GM21447 (cell line): ENCODE data around the gene DUSP28.

ENCODE experiments used
- ATAC-seq: cut with Tn5 transposase; IDR thresholded peaks from one replicate; pipeline ENCODE4 v1.9.1; 2021; ENCODE audit not compliant: unreplicated experiment

Gene DUSP28

DNA sequence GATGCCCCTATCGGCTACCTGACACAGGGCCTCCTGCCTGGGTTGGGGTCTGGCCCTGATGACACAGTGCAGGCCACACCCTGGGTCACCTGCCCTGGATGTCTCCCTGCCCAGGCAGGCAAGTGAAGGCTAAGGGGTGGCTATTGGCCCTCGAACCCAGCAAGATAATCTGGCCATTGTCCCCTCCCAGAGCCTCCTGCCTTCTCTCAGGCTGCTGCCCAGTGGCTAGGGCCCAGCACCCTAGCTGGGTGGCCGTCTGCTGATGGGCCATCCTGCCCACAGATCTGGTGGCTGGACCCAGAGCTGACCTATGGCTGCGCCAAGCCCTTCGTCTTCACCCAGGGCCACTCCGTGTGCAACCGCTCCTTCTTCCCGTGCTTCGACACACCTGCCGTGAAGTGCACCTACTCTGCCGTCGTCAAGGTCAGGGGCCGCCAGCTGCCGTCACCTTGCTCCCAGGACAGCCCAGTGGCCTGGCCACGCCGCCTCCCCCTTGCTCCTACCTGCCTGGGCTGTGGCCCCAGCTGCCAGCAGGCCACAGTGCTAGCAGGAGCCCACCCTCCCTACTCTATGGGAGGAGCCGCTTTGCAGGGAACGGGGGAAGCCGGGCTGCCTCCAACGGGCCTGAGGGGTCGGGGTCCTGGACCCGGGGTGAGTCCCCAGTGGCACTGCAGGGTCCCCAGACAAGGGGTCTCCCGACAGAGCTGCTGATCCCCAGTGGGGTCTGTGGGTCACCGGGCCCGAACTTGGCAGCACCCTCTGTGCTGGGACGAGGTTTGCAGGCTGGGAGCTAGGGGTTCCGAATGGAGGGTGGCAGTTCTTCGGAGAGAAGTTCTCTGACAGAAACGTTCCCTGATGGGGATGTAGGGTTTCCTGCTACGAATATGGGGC, 12.2 kb downstream of the DUSP28 start:
- ATAC-seq, result no peak

DNA sequence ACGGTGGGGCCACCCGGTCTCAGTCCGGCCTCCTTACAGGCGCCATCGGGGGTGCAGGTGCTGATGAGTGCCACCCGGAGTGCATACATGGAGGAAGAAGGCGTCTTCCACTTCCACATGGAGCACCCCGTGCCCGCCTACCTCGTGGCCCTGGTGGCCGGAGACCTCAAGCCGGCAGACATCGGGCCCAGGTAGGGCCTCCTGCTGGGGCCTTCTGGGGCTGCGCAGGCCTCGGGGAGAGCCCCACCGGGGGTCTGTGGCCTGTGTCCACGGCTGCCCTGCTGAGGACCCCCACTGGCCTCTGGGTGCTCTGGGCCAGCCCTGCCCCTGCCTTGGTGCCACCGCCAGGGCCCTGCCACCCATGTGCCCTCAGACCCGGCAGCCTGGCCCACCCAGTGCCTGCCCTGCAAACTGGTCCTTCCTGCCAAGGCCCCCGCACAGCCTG, 12.9 kb downstream of the DUSP28 start:
- no peak for ATAC-seq

DNA sequence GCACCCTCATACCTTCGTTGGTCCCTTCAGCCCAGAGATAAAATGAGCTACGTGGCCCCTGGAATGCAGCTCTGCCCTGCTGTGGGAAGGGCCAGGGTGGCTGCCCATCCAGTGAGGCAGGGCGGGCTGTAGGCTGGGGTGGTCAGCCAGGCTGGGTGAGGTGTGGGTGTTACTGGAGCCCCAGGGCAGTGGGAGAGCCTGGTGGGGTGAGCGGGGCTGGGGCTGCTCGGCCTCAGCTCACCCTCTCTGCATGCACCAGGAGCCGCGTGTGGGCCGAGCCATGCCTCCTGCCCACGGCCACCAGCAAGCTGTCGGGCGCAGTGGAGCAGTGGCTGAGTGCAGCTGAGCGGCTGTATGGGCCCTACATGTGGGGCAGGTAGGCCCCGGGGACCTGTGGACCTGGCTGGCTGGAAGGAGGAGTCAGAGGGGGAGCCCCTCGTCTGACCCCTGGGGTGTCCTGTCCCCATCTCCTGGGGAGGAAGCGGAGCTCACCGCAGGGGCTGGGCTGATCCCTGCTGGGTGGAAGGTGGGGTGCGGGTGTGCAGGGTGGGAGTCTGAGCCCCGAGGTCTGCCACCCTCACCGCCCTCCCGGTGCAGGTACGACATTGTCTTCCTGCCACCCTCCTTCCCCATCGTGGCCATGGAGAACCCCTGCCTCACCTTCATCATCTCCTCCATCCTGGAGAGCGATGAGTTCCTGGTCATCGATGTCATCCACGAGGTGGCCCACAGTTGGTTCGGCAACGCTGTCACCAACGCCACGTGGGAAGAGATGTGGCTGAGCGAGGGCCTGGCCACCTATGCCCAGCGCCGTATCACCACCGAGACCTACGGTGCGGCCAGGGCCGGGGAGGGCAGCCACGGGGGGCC, 13.6 kb downstream of the DUSP28 start:
- ATAC-seq, result no peak

DNA sequence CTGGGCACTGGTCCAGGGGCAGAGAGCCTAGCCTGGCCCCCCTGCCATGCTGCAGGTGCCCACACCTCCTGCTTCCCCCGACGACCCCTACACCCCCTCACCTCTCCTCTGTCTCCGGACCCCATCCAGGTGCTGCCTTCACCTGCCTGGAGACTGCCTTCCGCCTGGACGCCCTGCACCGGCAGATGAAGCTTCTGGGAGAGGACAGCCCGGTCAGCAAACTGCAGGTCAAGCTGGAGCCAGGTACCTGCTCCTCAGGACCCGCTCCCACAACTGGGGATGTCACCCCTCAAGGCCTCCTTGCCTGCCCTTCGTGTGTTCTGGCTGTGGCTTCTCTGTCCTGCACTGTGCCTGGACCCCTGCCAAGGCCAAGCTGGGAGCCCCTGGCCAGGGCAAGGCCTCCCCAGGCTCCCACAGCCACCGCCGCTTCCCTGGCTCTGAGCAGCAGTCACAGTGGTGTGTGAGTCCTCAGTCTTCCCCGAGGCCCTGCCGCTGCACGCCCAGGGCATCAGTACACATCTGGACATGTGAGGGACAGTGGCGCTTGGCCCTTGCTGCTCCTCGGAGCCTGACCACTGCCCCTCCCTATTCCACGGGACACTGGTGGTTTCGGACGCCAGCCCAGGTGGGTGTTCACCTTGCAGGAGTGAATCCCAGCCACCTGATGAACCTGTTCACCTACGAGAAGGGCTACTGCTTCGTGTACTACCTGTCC, 14.4 kb downstream of the DUSP28 start:
- no peak for ATAC-seq

DNA sequence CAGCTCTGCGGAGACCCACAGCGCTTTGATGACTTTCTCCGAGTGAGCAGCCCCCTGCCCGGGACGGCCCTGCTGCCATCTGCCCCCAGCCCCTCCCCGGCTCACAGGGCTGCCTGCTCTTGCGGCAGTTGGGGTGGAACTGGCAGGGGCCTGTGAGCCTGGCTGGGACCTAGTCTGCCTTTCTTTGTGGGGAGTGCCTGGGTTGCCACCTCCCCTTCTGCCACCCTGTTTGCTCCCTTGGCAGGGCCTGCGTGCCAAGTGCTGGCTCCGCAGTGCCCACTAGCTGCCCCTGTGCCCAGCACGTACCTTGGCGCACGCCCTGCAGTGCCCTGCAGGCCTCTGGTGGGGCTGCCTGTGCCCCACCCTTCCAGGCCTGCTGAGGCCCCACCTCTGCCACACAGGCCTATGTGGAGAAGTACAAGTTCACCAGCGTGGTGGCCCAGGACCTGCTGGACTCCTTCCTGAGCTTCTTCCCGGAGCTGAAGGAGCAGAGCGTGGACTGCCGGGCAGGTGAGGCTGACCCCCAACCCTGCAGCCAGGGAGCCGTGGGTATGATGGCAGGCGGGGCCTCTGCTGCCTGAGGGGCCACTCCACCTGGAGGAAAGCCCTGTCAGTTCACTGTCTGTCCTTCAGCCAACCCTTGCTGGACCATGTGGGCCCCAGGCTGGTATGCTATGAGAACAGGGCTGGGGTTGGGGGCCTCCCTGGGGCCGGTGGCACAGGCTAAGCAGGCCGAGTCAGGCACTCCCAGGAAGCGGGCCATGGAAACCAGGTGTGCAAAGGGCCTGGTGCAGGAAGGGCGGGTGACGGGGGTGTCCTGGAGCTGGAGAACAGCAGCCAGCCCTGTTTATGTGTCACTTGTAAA, 15.2 kb downstream of the DUSP28 start:
- ATAC-seq, result no peak

DNA sequence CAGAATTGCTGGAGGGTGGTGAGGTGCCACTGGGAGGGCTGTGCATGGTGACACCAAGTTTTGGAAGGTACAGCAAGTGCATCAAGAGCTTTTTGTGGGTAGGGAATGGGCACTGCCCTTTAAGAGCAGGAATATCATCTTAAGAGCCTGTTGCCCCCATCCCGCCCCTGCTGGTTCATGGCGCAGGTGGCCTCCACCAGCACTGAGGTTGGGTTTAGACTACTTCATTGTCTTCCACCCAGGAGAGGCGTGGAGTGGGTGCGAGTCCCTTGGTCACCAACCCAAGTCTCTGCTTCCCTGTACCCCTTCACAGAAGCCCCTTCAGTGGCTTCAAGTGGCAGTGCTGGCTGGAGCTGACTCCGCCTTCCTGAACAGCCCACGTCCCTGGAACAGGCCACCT, 15.9 kb downstream of the DUSP28 start:
- no peak for ATAC-seq

DNA sequence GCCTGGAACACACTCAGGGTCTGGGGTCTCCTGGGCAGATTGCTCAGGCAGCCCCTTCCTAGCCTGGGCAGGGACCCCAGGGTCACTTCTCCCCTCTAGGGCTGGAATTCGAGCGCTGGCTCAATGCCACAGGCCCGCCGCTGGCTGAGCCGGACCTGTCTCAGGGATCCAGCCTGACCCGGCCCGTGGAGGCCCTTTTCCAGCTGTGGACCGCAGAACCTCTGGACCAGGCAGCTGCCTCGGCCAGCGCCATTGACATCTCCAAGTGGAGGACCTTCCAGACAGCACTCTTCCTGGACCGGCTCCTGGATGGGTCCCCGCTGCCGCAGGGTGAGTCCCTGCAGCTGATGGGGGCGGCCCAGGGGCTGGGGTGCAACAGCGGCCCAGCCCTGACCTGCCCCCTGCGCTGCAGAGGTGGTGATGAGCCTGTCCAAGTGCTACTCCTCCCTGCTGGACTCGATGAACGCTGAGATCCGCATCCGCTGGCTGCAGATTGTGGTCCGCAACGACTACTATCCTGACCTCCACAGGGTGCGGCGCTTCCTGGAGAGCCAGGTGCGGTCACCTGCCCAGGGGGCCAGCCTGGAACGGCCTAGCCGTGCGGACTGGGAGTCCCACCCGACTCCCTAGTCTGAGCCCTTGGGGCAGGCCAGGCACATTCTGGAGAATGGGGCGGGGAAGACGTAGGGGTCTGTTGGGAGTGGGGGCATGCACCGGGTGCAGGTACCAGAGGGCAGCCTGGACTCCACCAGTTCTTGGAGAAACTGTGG, 16.5 kb downstream of the DUSP28 start:
- no peak for ATAC-seq

DNA sequence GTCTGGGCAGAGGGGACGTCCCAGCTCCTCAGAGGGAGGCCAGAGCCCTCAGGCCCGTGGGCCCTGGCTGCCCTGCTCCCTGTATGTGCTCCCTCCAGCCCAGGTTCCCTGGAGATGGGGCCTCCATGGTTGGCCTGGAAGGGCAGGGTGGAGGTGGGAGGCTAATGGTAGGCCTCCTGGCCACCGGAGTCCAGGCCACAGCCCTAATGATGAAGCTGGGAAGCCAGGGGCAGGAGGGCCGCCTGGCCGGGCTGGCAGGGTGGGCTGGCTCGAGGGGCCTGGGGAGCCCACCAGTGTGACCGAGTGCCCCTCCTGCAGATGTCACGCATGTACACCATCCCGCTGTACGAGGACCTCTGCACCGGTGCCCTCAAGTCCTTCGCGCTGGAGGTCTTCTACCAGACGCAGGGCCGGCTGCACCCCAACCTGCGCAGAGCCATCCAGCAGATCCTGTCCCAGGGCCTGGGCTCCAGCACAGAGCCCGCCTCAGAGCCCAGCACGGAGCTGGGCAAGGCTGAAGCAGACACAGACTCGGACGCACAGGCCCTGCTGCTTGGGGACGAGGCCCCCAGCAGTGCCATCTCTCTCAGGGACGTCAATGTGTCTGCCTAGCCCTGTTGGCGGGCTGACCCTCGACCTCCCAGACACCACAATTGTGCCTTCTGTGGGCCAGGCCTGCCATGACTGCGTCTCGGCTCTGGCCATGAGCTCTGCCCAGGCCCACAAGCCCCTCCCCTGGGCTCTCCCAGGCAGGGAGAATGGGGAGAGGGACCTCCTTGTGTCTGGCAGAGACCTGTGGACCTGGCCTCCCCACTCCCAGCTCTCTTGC, 17.3 kb downstream of the DUSP28 start:
- ATAC-seq, result no peak

DNA sequence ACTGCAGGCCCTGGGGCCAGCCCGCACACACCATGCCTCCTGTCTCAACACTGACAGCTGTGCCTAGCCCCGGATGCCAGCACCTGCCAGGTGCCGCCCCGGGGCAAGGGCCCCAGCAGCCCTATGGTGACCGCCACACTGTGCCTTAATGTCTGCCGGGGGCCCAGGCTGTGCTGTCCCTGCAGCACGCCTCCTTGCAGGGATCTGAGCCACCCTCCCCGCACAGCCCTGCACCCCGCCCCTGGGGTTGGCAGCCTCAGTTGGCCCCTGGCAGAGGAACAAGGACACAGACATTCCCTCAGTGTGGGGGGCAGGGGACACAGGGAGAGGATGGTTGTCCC, 17.9 kb downstream of the DUSP28 start:
- ATAC-seq, result no peak

DNA sequence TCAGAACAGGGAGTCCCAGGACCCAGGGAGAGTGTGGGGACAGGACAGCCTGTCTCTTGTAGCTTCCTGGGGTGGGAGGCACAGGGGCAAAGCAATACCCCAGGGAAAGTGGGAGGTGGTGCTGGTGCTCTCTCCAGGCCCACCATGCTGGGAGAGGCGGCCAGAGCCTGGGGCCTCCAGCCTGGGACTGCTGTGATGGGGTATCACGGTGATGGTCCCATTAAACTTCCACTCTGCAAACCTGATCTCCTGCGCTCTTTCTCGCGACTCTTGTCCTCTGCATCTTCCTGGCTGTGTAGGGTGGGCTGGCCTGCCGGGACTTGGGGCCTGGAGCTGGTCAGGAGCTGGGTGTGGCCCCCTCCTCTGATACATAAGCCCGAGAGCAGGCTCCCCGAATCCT, 18.3 kb downstream of the DUSP28 start:
- ATAC-seq, result no peak

DNA sequence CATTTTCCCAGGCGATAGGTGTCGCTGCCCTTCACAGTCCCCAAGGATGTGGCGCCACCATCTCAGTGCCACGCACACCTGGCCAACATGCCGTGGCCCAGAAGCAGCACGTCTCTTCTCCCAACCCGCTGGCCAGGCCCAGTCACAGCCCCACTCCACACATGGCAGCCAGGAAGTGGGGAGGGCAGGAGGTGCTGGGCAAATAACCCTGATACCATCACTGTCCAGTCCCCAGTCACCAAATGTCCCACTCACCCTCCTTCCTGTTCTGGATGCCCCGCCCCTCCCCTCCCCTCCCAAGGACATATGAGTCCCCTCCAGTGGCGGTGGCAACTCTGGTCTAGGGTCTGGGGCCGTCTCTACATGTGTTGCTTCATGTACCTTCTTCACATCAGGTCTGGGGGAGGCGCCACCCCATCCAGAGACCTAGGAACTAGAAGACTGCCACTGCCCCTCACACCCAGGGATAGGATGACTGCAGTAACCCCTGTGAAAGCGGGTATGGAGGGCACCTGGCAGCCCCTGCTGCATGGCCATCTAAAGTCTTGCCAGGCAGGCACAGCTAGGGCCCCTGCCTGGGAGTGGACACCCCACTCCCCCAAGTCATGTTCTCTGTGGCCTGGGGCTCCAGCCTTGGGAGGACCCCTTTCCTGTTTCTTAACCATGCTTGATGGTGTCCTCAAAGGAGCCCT, 19.1 kb downstream of the DUSP28 start:
- no peak for ATAC-seq

DNA sequence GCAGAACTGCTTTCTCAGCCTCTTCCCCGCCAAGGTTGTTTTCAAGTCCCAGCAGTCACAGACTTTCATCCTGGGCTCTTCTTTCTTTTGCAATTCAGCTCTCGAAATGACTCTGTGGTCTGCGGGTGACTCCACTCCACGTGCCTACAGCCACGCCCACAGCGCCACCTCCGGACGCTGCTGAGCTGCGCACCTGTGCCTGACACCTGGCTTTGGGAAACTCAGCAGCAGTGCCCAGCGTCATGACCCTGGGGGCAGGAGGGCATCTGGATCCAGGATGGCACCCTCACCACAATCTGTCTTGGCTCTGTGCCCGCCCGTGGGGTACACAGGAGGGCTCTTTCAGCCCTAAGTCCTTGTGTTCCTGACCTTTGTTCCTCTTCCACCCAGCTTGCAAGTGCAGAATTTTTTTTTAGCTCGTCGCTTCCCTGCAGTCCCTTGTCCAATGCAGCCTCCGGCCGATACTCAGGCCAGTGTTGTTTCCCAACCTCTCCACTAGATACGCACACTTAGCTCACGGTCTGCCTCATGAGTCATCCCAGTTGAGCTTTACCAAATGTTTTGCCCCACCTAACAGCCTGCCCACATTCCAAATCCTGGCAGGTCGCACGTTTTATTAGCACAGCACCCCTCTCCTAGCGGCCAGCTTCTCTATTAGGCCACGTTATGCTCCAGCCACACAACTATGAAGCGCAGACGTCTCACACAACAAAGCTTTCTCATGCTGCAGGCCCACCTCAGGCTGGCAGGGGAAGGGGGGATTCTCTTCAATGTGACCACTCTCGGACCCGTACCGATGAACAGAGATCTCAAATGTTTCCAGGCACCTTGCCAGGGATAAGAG, 19.8 kb downstream of the DUSP28 start:
- no peak for ATAC-seq

DNA sequence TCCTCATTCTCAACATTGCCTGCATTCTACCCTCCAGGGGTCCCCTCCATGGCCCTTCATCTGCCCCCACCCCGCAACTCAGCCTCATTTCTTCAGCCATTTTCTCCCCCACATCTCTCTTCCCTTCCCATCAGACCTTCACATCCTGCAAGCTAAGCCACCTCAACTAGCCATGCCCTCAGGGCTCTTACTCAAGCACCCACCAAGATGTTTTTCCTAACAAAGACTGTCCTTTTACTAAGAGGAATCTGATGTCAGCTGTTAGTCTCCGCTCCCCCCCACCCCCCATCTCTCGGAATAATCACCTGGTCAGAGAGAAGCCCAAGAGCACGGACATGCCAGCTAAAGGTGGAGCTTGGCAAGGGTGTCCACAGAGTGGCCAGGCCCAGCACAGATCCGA, 21.7 kb downstream of the DUSP28 start:
- no peak for ATAC-seq

DNA sequence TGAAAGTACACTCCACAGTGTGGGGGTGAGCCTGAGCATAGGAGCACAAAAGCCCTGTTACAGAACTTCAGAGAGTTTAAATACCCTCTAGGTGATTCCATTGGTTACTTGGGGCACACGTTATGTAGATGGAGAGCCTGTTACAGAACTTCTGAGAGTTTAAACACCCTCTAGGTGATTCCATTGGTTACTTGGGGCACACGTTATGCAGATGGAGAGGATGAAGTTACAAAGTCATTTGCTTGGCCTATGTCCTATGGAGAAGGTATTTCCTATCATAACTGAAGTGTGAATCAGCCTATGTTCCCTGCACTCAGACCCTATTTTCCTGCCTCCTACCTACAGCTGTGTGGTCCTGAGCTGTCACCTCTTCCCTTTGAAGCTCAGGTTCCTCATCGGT, 22.6 kb downstream of the DUSP28 start:
- no peak for ATAC-seq

DNA sequence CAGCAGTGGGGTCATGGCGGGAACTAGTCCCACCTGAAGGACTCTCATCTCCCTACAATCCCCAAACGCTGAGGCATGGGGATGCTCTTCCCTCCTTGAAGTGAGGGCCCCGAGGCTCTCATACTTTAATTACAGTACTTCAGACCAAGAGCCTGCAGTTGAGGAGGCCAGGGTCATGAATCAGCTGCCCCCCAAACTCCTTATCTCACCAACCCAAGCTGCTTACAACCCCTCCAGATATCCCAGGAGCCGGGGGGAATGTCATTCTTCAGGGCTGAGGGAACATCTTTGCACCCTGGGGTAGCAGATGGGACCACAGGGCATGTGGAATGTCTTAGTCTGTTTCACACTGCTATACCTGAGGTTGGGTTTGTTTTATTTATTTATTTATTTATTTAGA, 23.6 kb downstream of the DUSP28 start:
- no peak for ATAC-seq

DNA sequence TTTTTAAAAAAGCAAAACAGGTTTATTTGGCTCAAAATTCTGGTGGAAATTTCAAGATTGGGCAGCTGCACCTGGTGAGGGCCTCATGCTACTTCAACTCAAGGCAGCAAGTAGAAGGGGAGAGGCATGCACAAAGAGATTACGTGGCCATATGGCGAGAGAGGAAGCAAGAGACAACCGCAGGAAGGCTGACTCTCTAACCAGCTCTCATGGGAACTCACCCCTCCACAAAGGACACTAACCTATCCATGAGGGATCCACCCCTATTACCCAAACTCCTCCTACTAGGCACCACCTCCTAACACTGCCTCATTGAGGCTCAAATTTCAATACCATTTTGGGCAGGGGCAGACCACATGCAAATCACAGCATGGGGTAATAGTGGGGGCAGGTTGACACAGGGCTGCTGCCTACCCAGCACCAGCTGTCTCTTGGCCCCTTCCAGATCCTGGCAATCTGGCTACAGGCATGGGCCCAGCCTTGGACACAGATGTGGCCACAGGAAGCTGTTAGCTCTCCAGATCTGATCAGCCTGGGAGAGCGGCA, 24.4 kb downstream of the DUSP28 start:
- ATAC-seq, result peak; percentile 61

DNA sequence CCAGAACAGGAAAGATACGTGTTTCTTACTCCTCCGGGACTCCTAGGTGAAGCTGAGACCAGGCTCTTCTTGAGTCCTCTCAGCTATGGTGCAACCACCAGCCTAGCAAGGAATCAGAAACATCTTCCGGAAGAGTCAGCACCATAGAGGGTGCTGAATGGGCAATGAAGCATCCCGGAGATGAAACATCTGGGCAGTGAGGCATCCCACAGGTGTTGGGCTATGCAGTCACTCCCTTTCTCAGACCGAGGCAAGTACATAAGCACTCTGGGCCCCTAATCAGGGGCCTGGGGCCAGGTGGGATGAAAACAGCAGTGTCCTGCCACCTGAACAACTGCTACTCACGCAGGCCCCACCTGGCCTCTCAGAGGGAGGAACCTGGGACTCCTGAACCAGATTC, 24.9 kb downstream of the DUSP28 start:
- peak; percentile 33 for ATAC-seq
